GM18873 (cell line): Measurements from ENCODE around the gene INPP5D.
A peak's percentile ranks its signal among the peaks of the same experiment; 100 is the strongest.
"Not testable (repeated sequence)": the region's sequence is repeated elsewhere in the genome, so short reads cannot be mapped to it uniquely, and the experiment has no call there.

ENCODE experiments used
- ATAC-seq: cut with Tn5 transposase; IDR thresholded peaks from one replicate; pipeline ENCODE4 v1.9.1; 2021; ENCODE audit warnings: mild to moderate bottlenecking, moderate library complexity, moderate number of reproducible peaks; ENCODE audit not compliant: unreplicated experiment, low FRiP score

Gene INPP5D

GRCh38 chr2:233200790-233201189, 140.6 kb downstream of the INPP5D start:
- ATAC-seq = not testable (repeated sequence)

- no peak for ATAC-seq
Observed at GRCh38 chr2:233201258-233202013, 141.3 kb downstream of the INPP5D start.

- ATAC-seq = no peak
Observed at GRCh38 chr2:233202531-233202944, 142.4 kb downstream of the INPP5D start.

- no peak for ATAC-seq
Observed at GRCh38 chr2:233203060-233203459, 142.9 kb downstream of the INPP5D start.

- no peak for ATAC-seq
Observed at GRCh38 chr2:233204286-233204936, 144.3 kb downstream of the INPP5D start.

- no peak for ATAC-seq
Observed at GRCh38 chr2:233208382-233209116, 148.4 kb downstream of the INPP5D start.

GRCh38 chr2:233209117-233209532, 149.0 kb downstream of the INPP5D start:
- ATAC-seq = no peak

GRCh38 chr2:233209533-233210171, 149.5 kb downstream of the INPP5D start:
- no peak for ATAC-seq

- no peak for ATAC-seq
Observed at GRCh38 chr2:233210281-233210680, 150.1 kb downstream of the INPP5D start.

- no peak for ATAC-seq
Observed at GRCh38 chr2:233210843-233211547, 150.9 kb downstream of the INPP5D start.

- no peak for ATAC-seq
Observed at GRCh38 chr2:233211548-233211895, 151.4 kb downstream of the INPP5D start.

- ATAC-seq = no peak
Observed at GRCh38 chr2:233213011-233213410, 152.9 kb downstream of the INPP5D start.

GRCh38 chr2:233213975-233214374, 153.8 kb downstream of the INPP5D start:
- no peak for ATAC-seq

GRCh38 chr2:233217892-233218377, 157.8 kb downstream of the INPP5D start:
- ATAC-seq = no peak

GRCh38 chr2:233218836-233219235, 158.7 kb downstream of the INPP5D start:
- ATAC-seq = no peak

GRCh38 chr2:233219848-233220247, 159.7 kb downstream of the INPP5D start:
- no peak for ATAC-seq

GRCh38 chr2:233221378-233222063, 161.4 kb downstream of the INPP5D start:
- ATAC-seq = no peak

GRCh38 chr2:233223059-233223894, 163.1 kb downstream of the INPP5D start:
- ATAC-seq = peak; percentile 79
